DND-41 (cell line): ENCODE results near the gene C3orf62.

ENCODE experiments used
- ATAC-seq: fragments of 200-7000 bp; cut with Tn5 transposase; 3 replicates; pipeline ENCODE4 v1.9.1; 2021; ENCODE audit warnings: low read depth; ENCODE audit not compliant: insufficient read depth
- DNase-seq: peaks from one replicate; pipeline ENCODE4 v3.0.0-alpha.2; 2020
- H2AFZ ChIP-seq: 2 replicates; pipeline ENCODE4 v1.6.0; 2012; ENCODE audit warnings: low read depth, low read length
- H3K27ac ChIP-seq: 2 replicates; pipeline ENCODE4 v1.5.1; 2012; ENCODE audit warnings: low read length, inconsistent platforms
- H3K27me3 ChIP-seq: fragments of 200-600 bp; sonication (generic); 2 replicates; pipeline ENCODE4 v1.6.0; 2012; ENCODE audit warnings: low read length, mild to moderate bottlenecking, inconsistent platforms; ENCODE audit not compliant: insufficient read depth, poor library complexity
- H3K36me3 ChIP-seq: 2 replicates; pipeline ENCODE4 v1.5.1; 2012; ENCODE audit warnings: low read length, inconsistent platforms; ENCODE audit not compliant: insufficient read depth
- H3K4me1 ChIP-seq: 2 replicates; pipeline ENCODE4 v1.5.1; 2012; ENCODE audit warnings: mild to moderate bottlenecking, low read length; ENCODE audit not compliant: insufficient read depth
- H3K4me2 ChIP-seq: 2 replicates; pipeline ENCODE4 v1.6.0; 2012; ENCODE audit warnings: mild to moderate bottlenecking, moderate library complexity, low read length, inconsistent platforms; ENCODE audit not compliant: insufficient read depth
- H3K4me3 ChIP-seq, 2 experiments: fragments of 200-600 bp in 1 of 2; shearing (Covaris generic) in 1 of 2; 2 replicates each; pipeline ENCODE4 v1.5.1; 2012 to 2016; ENCODE audit warnings: inconsistent platforms in 2 of 2, low read length in 2 of 2, mild to moderate bottlenecking in 2 of 2, low read depth in 1 of 2, moderate library complexity in 1 of 2
- H3K79me2 ChIP-seq: 2 replicates; pipeline ENCODE4 v1.6.0; 2012; ENCODE audit warnings: low read length, inconsistent platforms; ENCODE audit not compliant: insufficient read depth
- H3K9ac ChIP-seq: 2 replicates; pipeline ENCODE4 v1.6.0; 2012; ENCODE audit warnings: low read depth, mild to moderate bottlenecking, inconsistent platforms, low read length, moderate library complexity
- H3K9me3 ChIP-seq: 2 replicates; pipeline ENCODE4 v1.5.1; 2012; ENCODE audit warnings: low read length, moderate library complexity, mild to moderate bottlenecking, inconsistent platforms; ENCODE audit not compliant: insufficient read depth, severe bottlenecking
- H4K20me1 ChIP-seq: 2 replicates; pipeline ENCODE4 v1.6.0; 2012; ENCODE audit warnings: low read length; ENCODE audit not compliant: insufficient read depth
- EZH2 ChIP-seq: IDR thresholded peaks from 3 replicates; pipeline ENCODE4 v1.6.1; 2012; ENCODE audit warnings: borderline replicate concordance, low read depth, mild to moderate bottlenecking, moderate library complexity, low read length, inconsistent platforms; ENCODE audit not compliant: severe bottlenecking
- TF ChIP-seq, protein P1 (sequence below): IDR thresholded peaks from 2 replicates; pipeline ENCODE4 v1.5.1; 2012; ENCODE audit warnings: borderline replicate concordance, low read length, moderate library complexity, mild to moderate bottlenecking; ENCODE audit not compliant: poor library complexity, severe bottlenecking; ENCODE audit errors: extremely low read depth

C3orf62 gene

DNA sequence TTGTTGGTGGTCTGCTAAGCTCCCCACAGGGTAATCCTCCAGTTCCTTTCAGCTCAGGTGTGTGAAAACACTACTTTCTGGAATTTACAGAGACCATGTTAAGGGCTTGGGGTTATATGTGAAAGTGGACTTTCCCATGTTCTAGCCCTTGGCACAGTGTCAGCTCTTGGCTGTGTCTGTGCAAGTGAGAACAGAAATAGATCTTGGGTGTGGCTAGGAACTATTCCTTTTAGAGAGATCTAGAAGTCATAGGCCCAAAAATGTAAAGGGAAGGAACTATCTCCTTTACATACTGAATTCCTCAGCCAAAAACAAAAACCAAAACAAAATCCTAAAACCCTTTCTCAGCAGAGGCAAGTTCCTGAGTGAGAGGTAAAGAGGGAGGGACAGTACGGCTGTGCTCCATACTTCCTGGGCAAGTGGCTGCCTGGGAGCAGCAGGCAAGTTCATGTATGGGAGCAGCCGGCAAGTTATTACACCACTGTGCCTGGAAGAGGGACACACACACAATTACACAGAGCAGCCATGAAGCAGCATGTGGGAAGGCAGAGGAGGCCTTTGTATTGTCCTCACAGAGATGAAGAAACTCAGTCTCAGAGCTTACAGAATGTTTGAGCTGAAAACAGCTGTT, 19.9 kb upstream of the C3orf62 start:
- TF ChIP-seq, protein P1, sequence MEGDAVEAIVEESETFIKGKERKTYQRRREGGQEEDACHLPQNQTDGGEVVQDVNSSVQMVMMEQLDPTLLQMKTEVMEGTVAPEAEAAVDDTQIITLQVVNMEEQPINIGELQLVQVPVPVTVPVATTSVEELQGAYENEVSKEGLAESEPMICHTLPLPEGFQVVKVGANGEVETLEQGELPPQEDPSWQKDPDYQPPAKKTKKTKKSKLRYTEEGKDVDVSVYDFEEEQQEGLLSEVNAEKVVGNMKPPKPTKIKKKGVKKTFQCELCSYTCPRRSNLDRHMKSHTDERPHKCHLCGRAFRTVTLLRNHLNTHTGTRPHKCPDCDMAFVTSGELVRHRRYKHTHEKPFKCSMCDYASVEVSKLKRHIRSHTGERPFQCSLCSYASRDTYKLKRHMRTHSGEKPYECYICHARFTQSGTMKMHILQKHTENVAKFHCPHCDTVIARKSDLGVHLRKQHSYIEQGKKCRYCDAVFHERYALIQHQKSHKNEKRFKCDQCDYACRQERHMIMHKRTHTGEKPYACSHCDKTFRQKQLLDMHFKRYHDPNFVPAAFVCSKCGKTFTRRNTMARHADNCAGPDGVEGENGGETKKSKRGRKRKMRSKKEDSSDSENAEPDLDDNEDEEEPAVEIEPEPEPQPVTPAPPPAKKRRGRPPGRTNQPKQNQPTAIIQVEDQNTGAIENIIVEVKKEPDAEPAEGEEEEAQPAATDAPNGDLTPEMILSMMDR = no peak
- no peak for TF ChIP-seq EZH2
- H3K27ac ChIP-seq = no peak overlapping the region; the same call in 1 of the 2 replicates
- DNase-seq = no peak

DNA sequence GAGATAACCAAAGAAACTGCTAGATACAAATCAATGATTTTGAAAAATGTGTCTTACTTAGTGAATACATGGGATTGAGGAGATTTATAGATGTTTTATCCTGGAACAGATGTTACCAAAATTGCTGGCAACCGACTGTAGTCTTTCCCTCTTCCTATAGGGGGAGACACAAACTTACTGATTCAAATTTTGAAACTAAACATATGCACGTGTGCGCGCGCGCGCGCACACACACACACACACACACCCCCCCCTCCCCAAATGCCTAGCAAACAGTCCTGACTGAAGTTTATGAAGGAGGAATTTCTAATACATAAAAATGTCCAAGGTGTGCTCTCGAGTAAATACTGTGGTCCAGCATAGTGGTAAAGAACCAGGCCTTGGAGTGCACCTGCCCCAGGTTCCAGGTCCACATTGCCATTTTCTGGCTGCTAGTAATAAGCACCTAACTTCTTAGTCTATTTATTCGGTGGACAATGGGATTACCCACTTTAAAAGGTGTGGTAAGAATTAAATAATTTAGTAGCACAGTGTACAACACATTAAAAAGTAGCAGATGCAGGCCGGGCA, 18.5 kb upstream of the C3orf62 start:
- Histone ChIP-seq H2AFZ (no peak overlapping the region), H3K36me3 (peaks cover 87% of the 10 kb centered on the region), H4K20me1 (0 out of 2 replicates have a peak, but pooled peaks cover 2% of the 10 kb centered on the region), H3K4me3 (no peak overlapping the region), H3K9me3 (no peaks in the 10 kb centered on the region), H3K4me1 (no peaks in the 10 kb centered on the region), H3K79me2 (no peaks in the 10 kb centered on the region), H3K27ac (no peak overlapping the region), H3K4me2 (no peak overlapping the region), H3K27me3 (no peaks in the 10 kb centered on the region), H3K9ac (no peak overlapping the region)
- ATAC-seq = peak; percentile 44; the same call in 1 of the 3 replicates
- TF ChIP-seq EZH2 = no peak
- TF ChIP-seq, protein P1 = peak; percentile 73
- DNase-seq = peak; percentile 43

More for the DNA sequence above, 19.9 kb upstream of the C3orf62 start:
- H4K20me1 ChIP-seq = 0 out of 2 replicates have a peak, but pooled peaks cover 2% of the 10 kb centered on the region
- peaks cover 89% of the 10 kb centered on the region for H3K36me3 ChIP-seq
- no peak overlapping the region for H3K9ac ChIP-seq
- H2AFZ ChIP-seq = no peak overlapping the region
- no peak overlapping the region for H3K4me2 ChIP-seq
- no peaks in the 10 kb centered on the region for H3K9me3 ChIP-seq
- H3K4me1 ChIP-seq = no peaks in the 10 kb centered on the region
- no peak for ATAC-seq
- no peak overlapping the region for H3K4me3 ChIP-seq
- H3K79me2 ChIP-seq = no peaks in the 10 kb centered on the region
- no peaks in the 10 kb centered on the region for H3K27me3 ChIP-seq

DNA sequence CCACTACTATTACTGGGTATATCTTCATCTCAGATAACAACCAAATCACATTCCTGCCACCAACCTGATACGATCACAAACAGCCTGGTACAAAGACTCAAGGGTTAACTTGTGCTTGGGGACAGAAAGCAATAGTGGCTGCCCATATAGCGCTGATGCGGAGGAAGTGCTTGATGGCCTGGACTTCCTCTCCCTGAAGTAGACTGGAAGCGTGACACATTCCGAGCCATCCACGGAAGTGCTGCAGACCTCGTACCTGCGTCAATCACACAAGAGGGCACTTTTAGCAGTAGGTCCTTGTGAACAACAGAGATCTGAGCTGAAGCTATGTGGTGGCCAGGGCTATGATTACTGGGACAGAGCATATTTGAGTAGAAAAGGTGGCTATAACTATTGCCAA, 17.3 kb upstream of the C3orf62 start:
- peaks cover 88% of the 10 kb centered on the region for H3K36me3 ChIP-seq
- TF ChIP-seq EZH2 = no peak
- TF ChIP-seq, protein P1 = no peak
- H4K20me1 ChIP-seq = 0 out of 2 replicates have a peak, but pooled peaks cover 2% of the 10 kb centered on the region

More for the DNA sequence above, 17.3 kb upstream of the C3orf62 start:
- no peak for ATAC-seq
- H2AFZ ChIP-seq = no peak overlapping the region
- no peak overlapping the region for H3K9ac ChIP-seq
- DNase-seq = no peak
- no peaks in the 10 kb centered on the region for H3K79me2 ChIP-seq
- no peaks in the 10 kb centered on the region for H3K4me1 ChIP-seq
- no peak overlapping the region for H3K4me2 ChIP-seq
- no peaks in the 10 kb centered on the region for H3K9me3 ChIP-seq
- no peak overlapping the region for H3K4me3 ChIP-seq
- H3K27ac ChIP-seq = no peak overlapping the region
- H3K27me3 ChIP-seq = no peaks in the 10 kb centered on the region
